HepG2 (cell line): ENCODE data around the gene NEDD4L. TPM values are rescaled to one million over a fixed set of nuclear protein-coding genes. Genes with fewer than 3 reads are reported as not detected.

Experiments
- AKNA ChIP-seq: sonication (generic); formaldehyde crosslinking; IDR thresholded peaks from 2 replicates; pipeline ENCODE4 v1.4.0; 2020; ENCODE audit warnings: missing genetic modification reagents, borderline replicate concordance
- ATF3 ChIP-seq: sonication (generic); formaldehyde crosslinking; IDR thresholded peaks from 2 replicates; pipeline ENCODE4 v1.4.0; 2020; ENCODE audit warnings: missing genetic modification reagents
- CEBPB ChIP-seq: IDR thresholded peaks from 2 replicates; pipeline ENCODE4 v1.6.1; 2011; ENCODE audit warnings: low read depth, low read length, improper control_type of control experiment, borderline replicate concordance
- ELF3 ChIP-seq: IDR thresholded peaks from 2 replicates; pipeline ENCODE4 v1.6.1; 2016; ENCODE audit warnings: missing genetic modification reagents, missing compliant biosample characterization
- GFI1 ChIP-seq: sonication (generic); formaldehyde crosslinking; IDR thresholded peaks from 2 replicates; pipeline ENCODE4 v1.5.0; 2020; ENCODE audit warnings: missing genetic modification reagents, mild to moderate bottlenecking, borderline replicate concordance
- HIC2 ChIP-seq: sonication (generic); formaldehyde crosslinking; IDR thresholded peaks from 2 replicates; pipeline ENCODE4 v1.9.0; 2022; ENCODE audit warnings: low read depth, missing genetic modification reagents
- MED1 ChIP-seq: sonication (generic); formaldehyde crosslinking; IDR thresholded peaks from 2 replicates; pipeline ENCODE4 v1.4.0; 2020; ENCODE audit warnings: missing genetic modification reagents
- MLLT10 ChIP-seq: sonication (generic); formaldehyde crosslinking; IDR thresholded peaks from 2 replicates; pipeline ENCODE4 v1.4.0; 2020; ENCODE audit warnings: missing genetic modification reagents
- NR3C1 ChIP-seq: sonication (generic); formaldehyde crosslinking; IDR thresholded peaks from 2 replicates; pipeline ENCODE4 v1.4.0; 2020; ENCODE audit warnings: missing genetic modification reagents
- PHF8 ChIP-seq: sonication (generic); formaldehyde crosslinking; IDR thresholded peaks from 2 replicates; pipeline ENCODE4 v1.5.0; 2020; ENCODE audit warnings: missing genetic modification reagents
- PREB ChIP-seq: sonication (generic); formaldehyde crosslinking; IDR thresholded peaks from 2 replicates; pipeline ENCODE4 v1.4.0; 2020; ENCODE audit warnings: missing genetic modification reagents
- PRPF4 ChIP-seq: fragments of 200-400 bp; formaldehyde crosslinking; IDR thresholded peaks from 2 replicates; pipeline ENCODE4 v1.6.1; 2016; ENCODE audit warnings: low read length, low read depth; ENCODE audit not compliant: poor library complexity, severe bottlenecking
- SAFB2 ChIP-seq: sonication (generic); formaldehyde crosslinking; IDR thresholded peaks from 2 replicates; pipeline ENCODE4 v1.5.1; 2020; ENCODE audit warnings: missing genetic modification reagents, low read depth, mild to moderate bottlenecking, borderline replicate concordance
- SMAD3 ChIP-seq: sonication (generic); formaldehyde crosslinking; IDR thresholded peaks from 2 replicates; pipeline ENCODE4 v1.4.0; 2020; ENCODE audit warnings: missing genetic modification reagents
- SP140L ChIP-seq: sonication (generic); formaldehyde crosslinking; IDR thresholded peaks from 2 replicates; pipeline ENCODE4 v1.4.0; 2020; ENCODE audit warnings: missing genetic modification reagents, borderline replicate concordance
- TFAP4 ChIP-seq: sonication (generic); IDR thresholded peaks from 2 replicates; pipeline ENCODE4 v1.6.1; 2016; ENCODE audit warnings: low read depth, borderline replicate concordance
- ZBTB25 ChIP-seq: IDR thresholded peaks from 2 replicates; pipeline ENCODE4 v1.6.1; 2018; ENCODE audit warnings: missing genetic modification reagents
- ZFP90 ChIP-seq: sonication (generic); formaldehyde crosslinking; IDR thresholded peaks from 2 replicates; pipeline ENCODE4 v1.8.0; 2022; ENCODE audit warnings: missing genetic modification reagents, mild to moderate bottlenecking, inconsistent platforms, borderline replicate concordance
- polyA plus RNA-seq, 8 experiments: library from polyadenylated mRNA; depleted of rRNA in 3 of 8; stranded (reverse) in 7 of 8; unstranded in 1 of 8; fragments of >200 nt; fragmentation: Illumina TruSeq in 4 of 8; extraction: Trizol in 4 of 8; gene quantifications; 2 replicates each; pipeline versions ENCODE4 v1.2.1 to v1.2.3, GENCODE V29; 2011 to 2016; ENCODE audit warnings: low read depth in 4 of 8, missing spikeins in 1 of 8, mixed read lengths in 1 of 8; ENCODE audit not compliant: insufficient read depth in 1 of 8
- total RNA-seq, 5 experiments: library from RNA; depleted of rRNA; stranded (reverse); fragments of >200 nt; fragmentation: Illumina TruSeq; extraction: Trizol; gene quantifications; 2 replicates each; pipeline ENCODE4 v1.2.3, GENCODE V29; 2016; ENCODE audit warnings: low read depth in 1 of 5

NEDD4L gene
- total and polyA plus RNA-seq, 2 of the 13 experiments (the other 11 are each of a cell fraction or from before 2014, with no cell fraction given), result 168 to 390 TPM

- TF ChIP-seq GFI1 (CRISPR knock-in tag), result 0 out of 2 replicates have a peak, but pooled peaks have one; percentile 1
- TF ChIP-seq ZBTB25, result 0 out of 2 replicates have a peak, but pooled peaks have one; percentile 37
- no peak for TF ChIP-seq AKNA (CRISPR knock-in tag)
- TF ChIP-seq ZFP90 (CRISPR knock-in tag), result no peak
- peak; percentile 60; the same call in 1 of the 2 replicates for TF ChIP-seq ATF3 (CRISPR knock-in tag)
- 0 out of 2 replicates have a peak, but pooled peaks have one; percentile 10 for TF ChIP-seq ELF3
- TF ChIP-seq PREB (CRISPR knock-in tag), result no peak
- no peak for TF ChIP-seq HIC2 (CRISPR knock-in tag)
- TF ChIP-seq SAFB2, result no peak
- TF ChIP-seq SMAD3 (CRISPR knock-in tag), result no peak
- TF ChIP-seq MED1 (CRISPR knock-in tag), result peak; percentile 3; the same call in 1 of the 2 replicates
- peak; percentile 34; the same call in 1 of the 2 replicates for TF ChIP-seq MLLT10 (CRISPR knock-in tag)
- no peak for TF ChIP-seq SP140L (CRISPR knock-in tag)
- no peak for TF ChIP-seq NR3C1
- TF ChIP-seq CEBPB, result peak; percentile 44; the same call in 1 of the 2 replicates
- TF ChIP-seq TFAP4, result no peak
- TF ChIP-seq PRPF4, result no peak
- TF ChIP-seq PHF8 (CRISPR knock-in tag), result peak; percentile 34; the same call in 1 of the 2 replicates
These were observed 2.9 kb downstream of the NEDD4L start (continued) for GRCh38 chr18:58046794-58047555.
